H9 (cell line): ENCODE data around the gene CACNB3. TPM values are rescaled to one million over a fixed set of nuclear protein-coding genes. Genes with fewer than 3 reads are reported as not detected.

Experiments used
- DNase-seq: peaks from one replicate; pipeline ENCODE4 v3.0.0-alpha.2; 2017
- H2AFZ ChIP-seq: one replicate; pipeline ENCODE4 v1.6.1; 2013; ENCODE audit warnings: mild to moderate bottlenecking, low read length, control low read depth, moderate library complexity
- H2AK5ac ChIP-seq: 2 replicates; pipeline ENCODE4 v1.6.1; 2013; ENCODE audit warnings: low read length, control low read depth, mixed read lengths; ENCODE audit not compliant: insufficient read length
- H2BK120ac ChIP-seq: one replicate; pipeline ENCODE4 v1.6.1; 2013; ENCODE audit warnings: low read depth, mild to moderate bottlenecking, low read length, control low read depth, inconsistent platforms; ENCODE audit not compliant: poor library complexity, severe bottlenecking
- H2BK12ac ChIP-seq: 2 replicates; pipeline ENCODE4 v1.6.1; 2013; ENCODE audit warnings: low read length, control low read depth, mixed read lengths, low read depth; ENCODE audit not compliant: insufficient read length
- H2BK15ac ChIP-seq: 2 replicates; pipeline ENCODE4 v1.6.1; 2013; ENCODE audit warnings: low read depth, low read length, control low read depth
- H2BK20ac ChIP-seq: one replicate; pipeline ENCODE4 v1.6.1; 2013; ENCODE audit warnings: low read depth, mild to moderate bottlenecking, low read length, control low read depth, inconsistent platforms; ENCODE audit not compliant: poor library complexity, severe bottlenecking
- H2BK5ac ChIP-seq: 2 replicates; pipeline ENCODE4 v1.6.1; 2013; ENCODE audit warnings: low read length, control low read depth, mixed read lengths; ENCODE audit not compliant: insufficient read length
- H3K14ac ChIP-seq: 2 replicates; pipeline ENCODE4 v1.6.1; 2013; ENCODE audit warnings: low read length, control low read depth; ENCODE audit not compliant: insufficient read depth
- H3K18ac ChIP-seq: 2 replicates; pipeline ENCODE4 v1.6.1; 2013; ENCODE audit warnings: low read depth, mild to moderate bottlenecking, mixed read lengths, low read length, control low read depth; ENCODE audit not compliant: insufficient read length
- H3K23ac ChIP-seq: 2 replicates; pipeline ENCODE4 v1.6.1; 2013; ENCODE audit warnings: low read length, control low read depth, mixed read lengths, low read depth; ENCODE audit not compliant: insufficient read length
- H3K23me2 ChIP-seq: 2 replicates; pipeline ENCODE4 v1.6.1; 2013; ENCODE audit warnings: low read depth, mild to moderate bottlenecking, mixed read lengths, low read length, control low read depth; ENCODE audit not compliant: insufficient read length, poor library complexity, severe bottlenecking
- H3K27ac ChIP-seq: 2 replicates; pipeline ENCODE4 v1.5.1; 2013; ENCODE audit warnings: low read length, control low read depth, mixed read lengths, low read depth; ENCODE audit not compliant: insufficient read length
- H3K27me3 ChIP-seq: 2 replicates; pipeline ENCODE4 v1.6.1; 2013; ENCODE audit warnings: low read length, control low read depth, inconsistent platforms; ENCODE audit not compliant: insufficient read depth
- H3K4ac ChIP-seq: 2 replicates; pipeline ENCODE4 v1.6.1; 2013; ENCODE audit warnings: low read depth, mild to moderate bottlenecking, control low read depth, inconsistent platforms, low read length, moderate library complexity
- H3K4me1 ChIP-seq: 2 replicates; pipeline ENCODE4 v1.6.1; 2013; ENCODE audit warnings: low read length, control low read depth, inconsistent platforms; ENCODE audit not compliant: insufficient read depth
- H3K4me2 ChIP-seq: 2 replicates; pipeline ENCODE4 v1.6.1; 2013; ENCODE audit warnings: low read length, control low read depth, mixed read lengths; ENCODE audit not compliant: insufficient read length, insufficient read depth
- H3K56ac ChIP-seq: 2 replicates; pipeline ENCODE4 v1.6.1; 2013; ENCODE audit warnings: low read depth, mild to moderate bottlenecking, mixed read lengths, low read length, control low read depth; ENCODE audit not compliant: insufficient read length
- H3K79me1 ChIP-seq: 2 replicates; pipeline ENCODE4 v1.6.1; 2013; ENCODE audit warnings: low read depth, mild to moderate bottlenecking, moderate library complexity, low read length, control low read depth, inconsistent platforms; ENCODE audit not compliant: insufficient read depth, poor library complexity, severe bottlenecking
- H3K79me2 ChIP-seq: 2 replicates; pipeline ENCODE4 v1.6.1; 2013; ENCODE audit warnings: low read length, control low read depth, inconsistent platforms; ENCODE audit not compliant: insufficient read depth
- H3K9ac ChIP-seq: 2 replicates; pipeline ENCODE4 v1.6.1; 2013; ENCODE audit warnings: low read length, control low read depth, mixed read lengths; ENCODE audit not compliant: insufficient read length; ENCODE audit errors: extremely low read depth
- H3K9me3 ChIP-seq: one replicate; pipeline ENCODE4 v1.6.1; 2013; ENCODE audit warnings: low read depth, low read length, inconsistent platforms; ENCODE audit not compliant: control insufficient read depth
- H3T11ph ChIP-seq: one replicate; pipeline ENCODE4 v1.6.1; 2013; ENCODE audit warnings: mild to moderate bottlenecking, low read length, control low read depth, inconsistent platforms
- H4K20me1 ChIP-seq: one replicate; pipeline ENCODE4 v1.6.1; 2013; ENCODE audit not compliant: control insufficient read depth, insufficient read length, insufficient read depth
- H4K5ac ChIP-seq: 2 replicates; pipeline ENCODE4 v1.6.1; 2013; ENCODE audit warnings: low read depth, mild to moderate bottlenecking, mixed read lengths, low read length, control low read depth; ENCODE audit not compliant: insufficient read length
- H4K8ac ChIP-seq: replicated peaks from 2 replicates; pipeline ENCODE4 v1.6.1; 2013; ENCODE audit warnings: low read length, control low read depth, mixed read lengths, low read depth; ENCODE audit not compliant: insufficient read length
- H4K91ac ChIP-seq: 2 replicates; pipeline ENCODE4 v1.6.1; 2013; ENCODE audit warnings: low read depth, mild to moderate bottlenecking, moderate library complexity, mixed read lengths, low read length, control low read depth; ENCODE audit not compliant: insufficient read length
- H3K27ac Mint-ChIP-seq, 3 experiments: 2 replicates in 2 of 3; 3 replicates in 1 of 3; pipeline ENCODE4 v1.8.0; 2020 to 2021; ENCODE audit warnings: mixed read lengths in 3 of 3, mild to moderate bottlenecking in 1 of 3, moderate library complexity in 1 of 3
- H3K27me3 Mint-ChIP-seq: 2 replicates; pipeline ENCODE4 v1.8.0; 2021; ENCODE audit warnings: low read depth, mild to moderate bottlenecking, moderate library complexity, mixed read lengths
- H3K36me3 Mint-ChIP-seq, 3 experiments: 2 replicates in 2 of 3; 3 replicates in 1 of 3; pipeline ENCODE4 v1.8.0; 2020 to 2021; ENCODE audit warnings: low read depth in 3 of 3, mixed read lengths in 3 of 3; ENCODE audit not compliant: insufficient read depth in 1 of 3
- H3K4me1 Mint-ChIP-seq, 2 experiments: 2 replicates each; pipeline ENCODE4 v1.8.0; 2020; ENCODE audit warnings: mixed read lengths in 2 of 2
- H3K4me3 Mint-ChIP-seq, 2 experiments: 2 replicates in 1 of 2; 3 replicates in 1 of 2; pipeline ENCODE4 v1.8.0; 2020 to 2021; ENCODE audit warnings: mild to moderate bottlenecking in 2 of 2, mixed read lengths in 2 of 2, moderate library complexity in 1 of 2
- H3K9me3 Mint-ChIP-seq, 2 experiments: 2 replicates in 1 of 2; 3 replicates in 1 of 2; pipeline ENCODE4 v1.8.0; 2020; ENCODE audit warnings: mild to moderate bottlenecking in 2 of 2, mixed read lengths in 2 of 2, moderate library complexity in 1 of 2
- CTCF ChIP-seq: fragments of 200-600 bp; sonication (generic); conservative IDR thresholded peaks from 3 replicates; pipeline ENCODE4 v1.8.0; 2021; ENCODE audit warnings: antibody characterized with exemption, mild to moderate bottlenecking
- WGBS: extraction: QIAGEN DNeasy Blood & Tissue Kit; methylation state at CpG from one replicate; pipeline ENCODE4 v1.1.7; 2013; ENCODE audit warnings: missing lambda C conversion rate, low lambda C conversion rate, mixed read lengths; ENCODE audit not compliant: insufficient read length; ENCODE audit errors: extremely low coverage; 5-methylcytosine and 5-hydroxymethylcytosine counted together
- total RNA-seq: library from RNA; stranded (reverse); gene quantifications from 2 replicates; pipeline ENCODE4 v1.2.1, GENCODE V29; 2021

Gene CACNB3
- total RNA-seq, 1 experiment from 2014 or later, result 35.1 TPM

GRCh38 chr12:48827026-48827425, 8.7 kb downstream of the CACNB3 start:
- Histone ChIP-seq H4K8ac (no peak overlapping the region), H3K18ac (no peak overlapping the region), H3K4me1 (no peaks in the 10 kb centered on the region), H2BK120ac (no peak overlapping the region), H2AFZ (no peak overlapping the region), H2AK5ac (no peak overlapping the region), H2BK12ac (no peak overlapping the region), H3K27me3 (no peaks in the 10 kb centered on the region; the same call in 1 of the 2 replicates), H3K79me1 (no peaks in the 10 kb centered on the region), H3K23ac (no peak overlapping the region), H2BK20ac (no peak overlapping the region), H3K4me2 (no peak overlapping the region), H3K14ac (no peak overlapping the region), H3K79me2 (no peaks in the 10 kb centered on the region), H2BK15ac (no peak overlapping the region), H3K23me2 (no peaks in the 10 kb centered on the region), H4K91ac (no peak overlapping the region), H2BK5ac (no peak overlapping the region), H3K9me3 (no peaks in the 10 kb centered on the region), H3K27ac (no peak overlapping the region), H3K9ac (no peak overlapping the region), H4K5ac (no peak overlapping the region), H3K4ac (no peak overlapping the region), H3K56ac (no peak overlapping the region), H4K20me1 (no peaks in the 10 kb centered on the region), H3T11ph (no peak overlapping the region)
- Mint-ChIP-seq H3K4me3 (no peak overlapping the region), H3K36me3 (peaks cover 24 to 83% (median 59%) of the 10 kb centered on the region in 3 experiments; a peak in 6 of 7 replicates), H3K4me1 (peaks cover 12 to 22% of the 10 kb centered on the region in 2 experiments), H3K27ac (no peak overlapping the region; a peak in 1 of 7 replicates), H3K27me3 (peaks cover under 1% of the 10 kb centered on the region; the same call in 1 of the 2 replicates), H3K9me3 (no peaks in the 10 kb centered on the region)
- no peak for TF ChIP-seq CTCF
- no CpG with 5 or more reads among the region's 8 CpGs for WGBS
- DNase-seq, result no peak
